A549 (cell line): ENCODE results near the gene SNX14. TPM values are rescaled to one million over a fixed set of nuclear protein-coding genes. Genes with fewer than 3 reads are reported as not detected.

Experiments used
- ATAC-seq, 2 experiments: fragments of 200-7000 bp in 1 of 2; fragments of >200 bp in 1 of 2; cut with Nextera tagmentation in 1 of 2; cut with Tn5 transposase in 1 of 2; 3 replicates each; pipeline versions ENCODE4 v1.8.0 to v1.9.1; 2018 to 2020; ENCODE audit warnings: mild to moderate bottlenecking in 1 of 2, moderate library complexity in 1 of 2
- CTCF ChIA-PET: fragments of 300-600 bp; sonication (Branson Sonifier 250); formaldehyde crosslinking; extraction: SDS; loops from one replicate; lab custom pipeline; 2021; ENCODE audit warnings: antibody characterized with exemption, inconsistent platforms; lab: Yijun Ruan, JAX
- POLR2A ChIA-PET: fragments of 350-600 bp; formaldehyde crosslinking; extraction: SDS; loops from one replicate; lab custom pipeline; 2021; ENCODE audit warnings: antibody characterized with exemption, inconsistent platforms; lab: Yijun Ruan, JAX
- DNase-seq, 2 experiments: peaks; one replicate each; pipeline versions ENCODE4 v3.0.0 to v3.0.0-alpha.2; 2011 to 2016; ENCODE audit warnings: low read depth in 1 of 2, low spot score in 1 of 2
- FAIRE-seq: peaks from 2 replicates; lab custom pipeline; 2011; peaks lifted over from hg19 to GRCh38; lab: Jason Lieb, UNC
- H3K27ac ChIP-seq, 2 experiments: fragments of >200 bp; sonication (Bioruptor Twin); formaldehyde crosslinking; 3 replicates each; pipeline ENCODE4 v1.5.1; 2016 to 2017
- H3K4me1 ChIP-seq: fragments of >200 bp; sonication (Bioruptor Twin); formaldehyde crosslinking; 3 replicates; pipeline ENCODE4 v1.6.1; 2016
- H3K4me2 ChIP-seq: fragments of >200 bp; sonication (Bioruptor Twin); formaldehyde crosslinking; 3 replicates; pipeline ENCODE4 v1.6.1; 2016
- H3K4me3 ChIP-seq: fragments of >200 bp; sonication (Bioruptor Twin); formaldehyde crosslinking; 3 replicates; pipeline ENCODE4 v1.5.1; 2016
- H3K9me3 ChIP-seq: fragments of >200 bp; sonication (Bioruptor Twin); formaldehyde crosslinking; 3 replicates; pipeline ENCODE4 v1.6.1; 2016
- ATOH8 ChIP-seq: fragments of 250-450 bp; sonication (Bioruptor Pico); IDR thresholded peaks from 2 replicates; pipeline ENCODE4 v1.5.0; 2020; ENCODE audit warnings: low read depth, mild to moderate bottlenecking, moderate library complexity
- BCL3 ChIP-seq: fragments of >200 bp; sonication (Bioruptor Twin); formaldehyde crosslinking; IDR thresholded peaks from 3 replicates; pipeline ENCODE4 v1.6.1; 2016
- CTCF ChIP-seq: fragments of >200 bp; sonication (Bioruptor Twin); formaldehyde crosslinking; IDR thresholded peaks from 3 replicates; pipeline ENCODE4 v1.5.1; 2016
- ESRRA ChIP-seq: fragments of 150-350 bp; IDR thresholded peaks from 2 replicates; pipeline ENCODE4 v1.6.1; 2014; ENCODE audit warnings: mild to moderate bottlenecking, low read length, borderline replicate concordance
- FOSL2 ChIP-seq, 2 experiments: fragments of 450-650 bp in 1 of 2; fragments of >200 bp in 1 of 2; sonication (Bioruptor Twin) in 1 of 2; formaldehyde crosslinking; IDR thresholded peaks; 2 replicates each; pipeline versions ENCODE4 v1.5.0 to v1.6.1; 2016 to 2020; ENCODE audit warnings: mild to moderate bottlenecking in 1 of 2, moderate library complexity in 1 of 2
- FOXS1 ChIP-seq: fragments of 250-450 bp; sonication (Bioruptor Pico); IDR thresholded peaks from 2 replicates; pipeline ENCODE4 v1.5.0; 2020; ENCODE audit warnings: mild to moderate bottlenecking, moderate library complexity
- GATA3 ChIP-seq: IDR thresholded peaks from 2 replicates; pipeline ENCODE4 v1.6.1; 2012; ENCODE audit warnings: borderline replicate concordance
- HDAC2 ChIP-seq: fragments of 200-600 bp; sonication (generic); IDR thresholded peaks from 2 replicates; pipeline ENCODE4 v1.6.1; 2016
- MAFK ChIP-seq: fragments of 450-650 bp; IDR thresholded peaks from 2 replicates; pipeline ENCODE4 v1.6.1; 2014; ENCODE audit not compliant: partially characterized antibody
- MAX ChIP-seq: IDR thresholded peaks from 2 replicates; pipeline ENCODE4 v1.6.1; 2012
- MAZ ChIP-seq: fragments of 150-350 bp; IDR thresholded peaks from 2 replicates; pipeline ENCODE4 v1.6.1; 2014; ENCODE audit warnings: antibody characterized with exemption, low read depth, low read length, borderline replicate concordance
- RARB ChIP-seq: fragments of 250-450 bp; sonication (Bioruptor Pico); IDR thresholded peaks from 2 replicates; pipeline ENCODE4 v1.8.0; 2021; ENCODE audit warnings: mild to moderate bottlenecking, moderate library complexity
- RCOR1 ChIP-seq: fragments of 150-350 bp; IDR thresholded peaks from 2 replicates; pipeline ENCODE4 v1.6.1; 2014; ENCODE audit warnings: antibody characterized with exemption, low read length, low read depth
- RNF2 ChIP-seq: fragments of 200-600 bp; sonication (generic); IDR thresholded peaks from 2 replicates; pipeline ENCODE4 v1.6.1; 2016; ENCODE audit warnings: low read depth, mild to moderate bottlenecking, antibody characterized with exemption, moderate library complexity, borderline replicate concordance
- SMC3 ChIP-seq: fragments of >200 bp; sonication (Bioruptor Twin); formaldehyde crosslinking; IDR thresholded peaks from 3 replicates; pipeline ENCODE4 v1.6.1; 2018; ENCODE audit warnings: inconsistent platforms
- SREBF2 ChIP-seq: fragments of 450-650 bp; IDR thresholded peaks from 2 replicates; pipeline ENCODE4 v1.6.1; 2014; ENCODE audit warnings: mild to moderate bottlenecking, moderate library complexity
- USF2 ChIP-seq: fragments of 450-650 bp; IDR thresholded peaks from 2 replicates; pipeline ENCODE4 v1.6.1; 2014; ENCODE audit warnings: antibody characterized with exemption
- ZFP36 ChIP-seq: fragments of 450-650 bp; IDR thresholded peaks from 2 replicates; pipeline ENCODE4 v1.6.1; 2014; ENCODE audit warnings: borderline replicate concordance; ENCODE audit not compliant: partially characterized antibody
- ZSCAN20 ChIP-seq: fragments of 250-450 bp; sonication (Bioruptor Pico); IDR thresholded peaks from 2 replicates; pipeline ENCODE4 v1.8.0; 2022; ENCODE audit warnings: mild to moderate bottlenecking, moderate library complexity
- WGBS: methylation state at CpG from one replicate; pipeline ENCODE4 v1.1.6; 2017; ENCODE audit errors: missing lambda C conversion rate; 5-methylcytosine and 5-hydroxymethylcytosine counted together
- polyA plus RNA-seq, 4 experiments: library from polyadenylated mRNA; depleted of rRNA in 3 of 4; stranded (reverse); fragments of >200 nt; fragmentation: RNase III in 1 of 4; extraction: RNeasy Plus Mini Kit Qiagen cat#74134 plus additional on column Dnase treatment in 1 of 4; gene quantifications; 2 replicates in 3 of 4; 3 replicates in 1 of 4; pipeline ENCODE4 v1.2.3, GENCODE V29; 2011 to 2017

SNX14 gene
- polyA plus RNA-seq, 2 of the 4 experiments (the other 2 are of a cell fraction), result 47.1 to 113 TPM

GRCh38 chr6:85620308-85620707, 26.6 kb upstream of the SNX14 start:
- 98% methylated on average over 2 of the region's 2 CpGs for WGBS
- no peaks in the 10 kb centered on the region for H3K9me3 ChIP-seq
- ChIA-PET CTCF (no interaction called here), POLR2A (no interaction called here)
- TF ChIP-seq FOXS1 (CRISPR knock-in tag) (no peak), ZFP36 (no peak), RCOR1 (no peak), MAZ (no peak), FOSL2 (IDR thresholded peaks at IDR 0.05) (no peak), FOSL2 (CRISPR knock-in tag; IDR thresholded peaks at IDR 0.05) (no peak), GATA3 (no peak), ZSCAN20 (CRISPR knock-in tag) (no peak), HDAC2 (no peak), RNF2 (no peak), RARB (CRISPR knock-in tag) (no peak), SREBF2 (no peak), ESRRA (no peak), USF2 (no peak), ATOH8 (no peak), SMC3 (no peak), MAFK (no peak), MAX (no peak), CTCF (no peak)
- no peak overlapping the region for H3K4me3 ChIP-seq
- H3K4me2 ChIP-seq, result no peak overlapping the region
- H3K4me1 ChIP-seq, result peaks cover 13% of the 10 kb centered on the region; the same call in 1 of the 3 replicates
- DNase-seq, result no peak
- ATAC-seq, result peak; percentile 30 to 34; a peak in 1 of 6 replicates
- no peak for FAIRE-seq
- H3K27ac ChIP-seq, result no peak overlapping the region

GRCh38 chr6:85614780-85615179, 21.1 kb upstream of the SNX14 start:
- TF ChIP-seq ZFP36, result no peak
- no peak for TF ChIP-seq ATOH8
- TF ChIP-seq BCL3, result no peak
- DNase-seq (no peak), ATAC-seq (no peak), FAIRE-seq (no peak)
- H3K4me3 ChIP-seq, result no peak overlapping the region
- peaks cover 26% of the 10 kb centered on the region for H3K4me1 ChIP-seq
- H3K4me2 ChIP-seq, result no peak overlapping the region
- ChIA-PET CTCF (no interaction called here), POLR2A (no interaction called here)
- no peaks in the 10 kb centered on the region for H3K9me3 ChIP-seq
- no peak overlapping the region for H3K27ac ChIP-seq
- WGBS, result 97% methylated on average over 17 of the region's 17 CpGs
